GM03348 (cell line): ENCODE data around the gene SLC16A12.
"Not testable (repeated sequence)": the region's sequence is repeated elsewhere in the genome, so short reads cannot be mapped to it uniquely, and the experiment has no call there.

Experiments used
- DNase-seq: peaks from one replicate; pipeline ENCODE4 v3.0.0; 2012; ENCODE audit warnings: low spot score

SLC16A12 gene

GRCh38 chr10:89416465-89416864 is 118.9 kb downstream of the SLC16A12 start:
- no peak for DNase-seq

- peak; percentile 67 for DNase-seq
These were observed 120.2 kb downstream of the SLC16A12 start for GRCh38 chr10:89414879-89415821.

GRCh38 chr10:89414146-89414878 is 121.1 kb downstream of the SLC16A12 start, which contains the start of gene IFIT5:
TSS of gene IFIT5 (plus strand) at chr10:89414568. CDS start at chr10:89414799, 231 bp downstream.
- peak; percentile 88 for DNase-seq

- DNase-seq, result no peak
These were observed 121.9 kb downstream of the SLC16A12 start for GRCh38 chr10:89413398-89413912.

GRCh38 chr10:89412276-89412675 is 123.1 kb downstream of the SLC16A12 start:
- DNase-seq, result not testable (repeated sequence)

- DNase-seq, result not testable (repeated sequence)
These were observed 124.3 kb downstream of the SLC16A12 start for GRCh38 chr10:89411135-89411534.

- DNase-seq, result not testable (repeated sequence)
These were observed 124.8 kb downstream of the SLC16A12 start for GRCh38 chr10:89410551-89410950.

- DNase-seq, result not testable (repeated sequence)
These were observed 126.1 kb downstream of the SLC16A12 start for GRCh38 chr10:89409282-89409681.

- DNase-seq, result not testable (repeated sequence)
These were observed 127.6 kb downstream of the SLC16A12 start for GRCh38 chr10:89407792-89408191.

- DNase-seq, result not testable (repeated sequence)
These were observed 129.2 kb downstream of the SLC16A12 start for GRCh38 chr10:89406178-89406577.

- DNase-seq, result no peak
These were observed 131.0 kb downstream of the SLC16A12 start for GRCh38 chr10:89404104-89405047.

GRCh38 chr10:89403043-89403442 is 132.4 kb downstream of the SLC16A12 start:
- DNase-seq, result no peak

GRCh38 chr10:89399956-89400355 is 135.4 kb downstream of the SLC16A12 start:
- no peak for DNase-seq

GRCh38 chr10:89398003-89398749 is 137.2 kb downstream of the SLC16A12 start:
- no peak for DNase-seq

GRCh38 chr10:89395141-89395540 is 140.3 kb downstream of the SLC16A12 start:
- no peak for DNase-seq

- DNase-seq, result no peak
These were observed 141.5 kb downstream of the SLC16A12 start for GRCh38 chr10:89393898-89394297.

- peak; percentile 76 for DNase-seq
These were observed 142.4 kb downstream of the SLC16A12 start for GRCh38 chr10:89392974-89393373.

- peak; percentile 83 for DNase-seq
These were observed 143.3 kb downstream of the SLC16A12 start, which contains the start of gene IFIT1 for GRCh38 chr10:89391907-89392756. TSS of gene IFIT1 (plus strand) at chr10:89392623. CDS start at chr10:89392713, 90 bp downstream.

- DNase-seq, result not testable (repeated sequence)
These were observed 144.2 kb downstream of the SLC16A12 start for GRCh38 chr10:89391226-89391576.
